ENCODE results near the gene PRPF31.
A peak's percentile ranks its signal among the peaks of the same experiment; 100 is the strongest.

PRPF31 gene

DNA sequence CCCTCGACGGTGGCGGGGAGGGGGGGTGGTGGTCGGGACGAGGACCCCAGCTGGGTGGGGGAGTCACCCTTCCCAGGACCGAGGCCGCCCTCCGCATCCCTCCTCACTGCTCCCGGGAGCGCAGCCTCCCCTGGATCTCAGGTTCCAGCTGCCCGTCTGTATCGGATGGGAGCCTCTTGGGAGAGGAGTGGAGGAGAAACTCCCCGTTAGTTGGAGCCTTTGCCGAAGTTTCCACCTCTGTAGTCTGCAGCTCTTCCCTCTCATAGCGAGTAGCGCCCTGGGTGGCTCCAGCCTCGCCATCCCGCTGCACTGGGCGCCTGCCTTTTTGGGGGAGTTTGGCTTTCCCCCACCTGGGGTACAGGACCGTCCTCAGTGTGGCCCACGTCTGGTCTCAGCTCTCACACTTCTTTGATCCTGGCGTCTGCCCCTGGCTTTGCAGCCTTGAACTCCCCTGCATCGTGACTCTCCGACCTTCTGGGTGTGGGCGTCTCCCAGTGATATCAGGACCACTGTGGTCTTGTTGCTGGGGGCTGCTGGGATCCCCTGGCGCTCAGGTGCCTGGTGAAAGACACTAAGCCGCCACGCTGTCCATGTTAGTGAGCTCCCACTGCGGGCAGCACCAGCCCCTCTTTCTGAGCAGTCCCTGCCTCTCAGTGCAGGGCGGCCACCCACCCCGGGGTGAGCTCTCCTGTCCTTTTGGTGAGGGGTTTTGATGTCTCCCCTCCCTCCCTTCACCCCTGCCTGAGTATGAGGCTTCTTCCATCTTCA, 23.1 kb downstream of the PRPF31 start:
- peak in 2 of 51 donors; percentile 8 to 9 for DNase-seq

DNA sequence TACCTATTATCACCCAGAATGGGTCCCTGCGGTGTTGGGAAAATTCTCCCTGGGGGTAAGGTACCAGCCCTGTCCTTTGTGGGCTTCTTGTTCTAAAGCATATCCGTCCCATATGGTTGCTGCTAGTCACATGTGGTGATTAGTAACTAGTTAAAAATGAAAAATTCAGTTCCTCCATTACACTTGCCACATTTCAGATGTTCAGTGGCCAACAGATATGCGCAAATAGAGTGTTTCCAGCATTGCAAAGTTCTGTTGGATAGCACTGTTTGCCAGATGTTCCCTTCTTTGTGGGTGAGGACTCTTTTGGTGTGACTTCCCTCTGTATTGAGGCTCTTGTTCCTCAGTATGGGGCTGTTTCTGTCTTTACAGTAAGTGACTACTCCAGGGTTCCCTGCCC, 25.8 kb downstream of the PRPF31 start:
- DNase-seq: no peak

DNA sequence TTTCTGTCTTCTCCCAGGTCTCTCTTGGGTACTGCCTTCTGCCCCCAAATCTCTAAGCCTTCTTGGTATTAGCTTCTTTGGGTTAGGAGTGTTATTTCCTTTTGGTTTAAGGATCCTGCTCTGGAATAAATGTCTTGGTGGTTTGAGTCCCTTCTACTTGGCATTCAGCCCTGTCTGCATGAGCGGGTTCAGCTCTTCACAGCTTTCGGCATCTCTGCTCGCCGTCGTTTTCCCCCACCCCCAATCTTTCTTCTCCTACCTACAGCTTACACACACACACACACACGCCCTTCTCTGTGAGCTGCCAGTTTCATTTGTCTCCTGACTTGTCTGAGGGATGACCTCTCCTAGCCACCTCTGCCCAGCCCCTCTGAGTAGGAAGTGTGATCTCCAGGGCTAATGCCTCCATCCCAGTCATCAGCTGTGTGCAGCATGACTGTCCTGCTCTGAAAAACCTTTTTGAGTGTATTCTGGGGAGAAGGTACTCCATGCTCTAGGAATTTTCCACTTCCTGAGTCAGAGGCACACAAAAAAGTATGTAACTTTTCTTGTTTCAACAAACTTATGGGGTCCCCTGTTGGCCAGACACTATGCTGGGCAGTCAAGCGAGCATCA, 26.7 kb downstream of the PRPF31 start:
- no peak for DNase-seq

DNA sequence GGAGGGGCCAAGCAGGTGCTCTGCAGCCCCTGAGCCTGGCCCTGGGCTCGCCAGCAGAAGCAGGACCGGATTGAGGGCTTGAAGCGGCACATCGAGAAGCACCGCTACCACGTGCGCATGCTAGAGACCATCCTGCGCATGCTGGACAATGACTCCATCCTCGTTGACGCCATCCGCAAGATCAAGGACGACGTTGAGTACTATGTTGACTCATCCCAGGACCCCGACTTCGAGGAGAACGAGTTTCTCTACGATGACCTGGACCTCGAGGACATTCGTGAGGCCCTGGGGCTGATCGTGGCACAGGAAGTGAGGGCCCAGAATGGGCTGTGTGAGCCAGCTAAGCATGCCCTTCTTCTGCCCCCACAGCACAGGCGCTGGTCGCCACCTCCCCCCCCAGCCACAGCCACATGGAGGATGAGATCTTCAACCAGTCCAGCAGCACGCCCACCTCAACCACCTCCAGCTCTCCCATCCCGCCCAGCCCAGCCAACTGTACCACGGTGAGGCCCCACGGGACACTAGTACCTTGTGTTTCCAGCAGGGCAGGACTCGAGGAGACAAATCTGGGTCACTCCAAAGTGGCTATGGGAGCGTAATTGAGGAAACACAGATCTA, 30.1 kb downstream of the PRPF31 start:
- DNase-seq: no peak

DNA sequence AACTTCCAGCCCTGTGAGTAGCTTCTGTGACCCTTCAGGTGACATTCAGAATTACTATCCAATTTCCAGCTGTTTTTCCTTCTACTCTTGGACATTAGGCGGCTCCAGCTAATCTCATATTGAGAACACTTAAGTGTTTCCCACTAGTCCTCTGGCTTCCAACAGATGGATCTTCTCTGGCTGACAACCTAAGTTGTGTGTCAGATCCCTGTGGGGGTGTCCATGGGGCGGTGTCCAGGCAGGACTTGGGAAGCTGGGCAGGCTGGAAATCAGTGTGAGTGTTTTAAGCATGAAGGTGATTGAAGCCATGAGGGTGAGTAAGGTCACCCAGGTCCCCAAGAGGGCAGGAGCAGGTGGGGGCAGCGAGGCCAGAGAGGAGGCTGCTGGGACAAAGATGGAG, 32.1 kb downstream of the PRPF31 start:
- DNase-seq: no peak

DNA sequence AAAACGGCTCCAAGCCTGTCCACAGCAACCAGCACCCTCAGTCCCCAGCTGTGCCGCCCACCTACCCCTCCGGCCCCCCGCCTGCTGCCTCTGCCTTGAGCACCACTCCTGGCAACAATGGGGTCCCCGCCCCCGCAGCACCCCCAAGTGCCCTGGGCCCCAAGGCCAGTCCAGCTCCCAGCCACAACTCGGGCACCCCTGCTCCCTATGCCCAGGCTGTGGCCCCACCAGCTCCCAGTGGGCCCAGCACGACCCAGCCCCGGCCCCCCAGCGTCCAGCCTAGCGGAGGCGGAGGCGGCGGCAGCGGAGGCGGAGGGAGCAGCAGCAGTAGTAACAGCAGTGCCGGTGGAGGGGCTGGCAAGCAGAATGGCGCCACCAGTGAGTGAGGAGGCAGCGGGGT, 32.6 kb downstream of the PRPF31 start:
- DNase-seq: no peak

DNA sequence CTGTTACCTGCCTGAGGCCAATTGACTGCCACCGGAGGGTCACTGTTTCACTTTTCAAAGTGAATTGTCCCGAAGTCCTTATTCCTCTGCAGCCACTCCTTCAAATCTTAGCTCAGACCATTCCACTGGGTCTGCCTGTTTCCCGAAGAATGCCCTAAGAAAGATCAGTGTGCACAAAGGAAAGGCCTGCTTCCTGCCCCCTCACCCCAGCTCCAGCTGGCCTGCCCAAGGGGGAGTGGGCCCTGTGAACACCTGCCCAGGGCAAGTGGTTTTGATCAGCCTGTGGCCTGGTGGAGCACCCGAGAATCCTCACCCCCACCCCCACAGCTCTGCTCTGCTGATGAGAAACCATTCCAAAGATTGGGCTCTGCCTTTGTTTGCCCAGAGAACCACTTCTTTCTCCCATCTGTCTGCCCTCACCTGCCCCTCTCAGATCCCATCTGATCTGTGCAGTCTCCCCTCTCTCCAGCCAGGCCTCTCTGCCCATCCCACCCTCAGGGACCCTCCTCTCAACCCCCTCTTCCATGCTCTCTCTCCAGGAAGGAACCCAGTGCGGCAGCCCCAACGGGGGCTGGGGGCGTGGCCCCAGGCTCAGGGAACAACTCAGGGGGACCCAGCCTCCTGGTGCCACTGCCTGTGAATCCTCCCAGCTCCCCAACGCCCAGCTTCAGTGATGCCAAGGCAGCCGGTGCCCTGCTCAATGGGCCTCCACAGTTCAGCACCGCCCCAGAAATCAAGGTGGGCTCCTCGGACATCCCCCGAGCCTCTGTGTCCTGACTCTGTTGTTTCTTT, 33.7 kb downstream of the PRPF31 start:
- no peak for DNase-seq

DNA sequence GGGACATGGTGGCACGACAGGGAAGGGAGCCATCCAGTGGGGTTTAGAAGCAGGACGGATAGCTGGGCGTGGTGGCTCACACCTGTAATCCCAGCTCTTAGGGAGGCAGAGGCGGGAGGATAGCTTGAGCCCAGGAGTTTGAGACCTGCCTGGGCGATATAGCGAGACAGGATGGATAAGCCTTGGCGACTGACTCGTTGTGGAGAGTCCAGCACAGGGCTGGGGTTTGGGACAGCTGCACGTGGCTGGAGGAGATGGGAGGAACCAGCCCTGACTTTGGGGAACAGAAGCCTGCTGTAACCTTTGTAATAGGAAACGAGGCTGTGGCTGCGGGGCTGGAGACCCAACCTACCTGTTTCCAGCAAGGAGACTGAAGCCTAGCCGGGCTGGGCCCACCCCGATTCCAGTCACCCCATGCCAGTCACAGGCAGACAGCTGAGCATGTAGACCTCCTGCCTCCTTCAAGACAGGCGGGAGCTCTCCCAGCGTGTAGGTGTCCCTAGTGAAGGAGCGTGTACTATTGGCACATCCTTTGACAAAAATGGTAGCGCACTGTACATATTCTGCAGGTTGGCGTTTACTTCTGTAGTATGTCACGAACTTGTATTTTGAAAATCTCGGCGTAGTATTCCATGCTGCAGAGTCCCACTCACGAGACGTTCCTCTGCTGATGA, 35.9 kb downstream of the PRPF31 start:
- no peak for DNase-seq

DNA sequence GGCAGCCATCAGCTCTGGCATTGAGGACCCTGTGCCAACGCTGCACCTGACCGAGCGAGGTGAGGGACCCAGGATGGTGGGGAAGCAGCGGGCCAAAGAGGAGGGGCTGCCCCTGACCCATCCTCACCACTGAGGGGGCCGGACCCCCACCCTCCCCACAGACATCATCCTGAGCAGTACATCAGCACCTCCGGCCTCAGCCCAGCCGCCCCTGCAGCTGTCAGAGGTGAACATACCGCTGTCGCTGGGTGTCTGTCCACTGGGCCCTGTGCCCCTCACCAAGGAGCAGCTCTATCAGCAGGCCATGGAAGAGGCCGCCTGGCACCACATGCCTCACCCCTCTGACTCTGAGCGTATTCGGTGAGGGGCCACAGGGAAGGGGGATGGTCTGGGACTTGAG, 36.7 kb downstream of the PRPF31 start:
- no peak for DNase-seq

DNA sequence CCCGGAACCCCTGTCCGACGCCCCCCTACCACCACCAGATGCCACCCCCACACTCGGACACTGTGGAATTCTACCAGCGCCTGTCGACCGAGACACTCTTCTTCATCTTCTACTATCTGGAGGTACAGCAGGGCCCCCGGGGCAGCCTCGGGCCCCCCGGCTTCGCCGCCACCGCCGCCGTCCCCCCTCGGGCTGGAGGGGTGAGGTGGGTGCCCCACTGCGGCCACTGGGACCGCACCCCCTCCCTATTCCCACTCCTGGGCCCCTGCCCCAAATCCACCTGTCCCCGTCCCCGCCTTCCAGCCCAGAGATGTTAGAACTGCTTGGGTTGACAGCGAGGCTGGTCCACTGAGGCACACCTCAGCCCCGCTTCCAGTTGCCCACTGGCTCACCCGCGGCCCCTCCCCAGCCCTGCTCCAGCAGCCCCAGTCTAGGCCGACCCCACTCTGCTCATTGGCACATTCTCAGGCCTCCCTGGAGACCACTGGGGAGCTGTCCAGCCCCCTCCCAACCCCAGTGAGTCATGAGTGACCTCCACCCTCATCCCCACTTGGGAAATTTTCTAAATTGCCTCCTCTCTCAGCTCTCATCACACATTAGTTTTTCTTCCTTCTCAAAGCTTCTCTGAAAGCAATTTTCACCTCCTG, 37.4 kb downstream of the PRPF31 start:
- DNase-seq: no peak

DNA sequence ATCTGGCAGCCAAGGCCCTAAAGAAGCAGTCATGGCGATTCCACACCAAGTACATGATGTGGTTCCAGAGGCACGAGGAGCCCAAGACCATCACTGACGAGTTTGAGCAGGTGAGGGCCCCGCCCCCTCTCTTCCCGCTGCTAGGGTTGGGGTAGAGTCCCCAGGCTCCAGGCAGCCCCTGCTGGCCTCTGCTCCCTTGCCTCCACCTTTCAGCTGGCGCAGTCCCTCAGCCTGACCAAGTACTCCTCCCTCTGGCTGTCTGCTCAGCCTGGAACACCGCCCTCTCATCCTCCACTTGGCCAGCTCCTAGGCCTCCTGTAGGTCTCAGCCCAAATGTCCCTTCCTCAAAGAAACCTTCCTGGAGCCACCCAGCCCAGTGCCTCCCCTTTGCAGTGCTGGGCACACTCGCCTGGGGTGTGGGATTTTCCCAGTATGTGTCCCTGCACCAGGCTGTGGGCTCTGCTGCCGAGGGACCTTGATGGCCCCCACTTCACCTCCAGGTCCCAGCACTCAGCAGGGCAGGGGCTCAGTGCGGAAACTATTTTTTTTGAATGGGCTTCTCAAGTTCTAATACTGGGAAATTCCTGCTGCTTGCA, 38.3 kb downstream of the PRPF31 start:
- DNase-seq: no peak

DNA sequence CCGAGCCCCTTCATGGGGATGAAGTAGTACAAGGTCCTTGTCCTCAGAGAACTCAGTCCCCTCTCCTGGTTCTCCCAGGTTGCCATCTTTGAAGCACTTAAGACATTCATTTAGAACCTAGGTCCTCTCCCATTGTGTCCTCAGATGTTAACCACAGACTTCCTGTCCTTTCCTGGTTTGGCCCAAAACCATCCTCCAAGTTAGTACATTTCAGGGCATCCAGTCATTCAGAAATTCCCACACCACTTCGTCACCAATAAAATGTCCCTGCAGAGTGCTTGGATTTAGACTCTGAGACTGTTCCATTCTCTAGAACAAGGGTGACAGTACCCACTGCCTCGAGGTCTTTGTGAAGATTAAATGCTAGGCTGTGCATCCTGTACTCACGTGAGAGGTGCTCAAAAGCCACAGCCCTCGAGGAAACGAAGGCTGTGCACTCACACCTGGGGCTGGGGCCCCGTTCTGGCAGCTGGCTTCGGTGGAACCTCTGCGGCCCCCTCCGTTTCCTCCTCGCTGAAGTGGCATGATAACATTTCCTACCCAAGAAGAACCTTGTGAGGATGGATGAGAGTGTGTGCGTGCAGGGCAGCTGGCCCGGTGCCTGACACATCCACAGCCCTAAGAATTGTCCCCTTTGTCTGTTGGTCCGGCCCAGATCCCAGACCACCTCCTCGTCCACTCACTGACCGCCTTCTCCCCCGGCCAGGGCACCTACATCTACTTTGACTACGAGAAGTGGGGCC, 39.2 kb downstream of the PRPF31 start:
- DNase-seq: no peak

DNA sequence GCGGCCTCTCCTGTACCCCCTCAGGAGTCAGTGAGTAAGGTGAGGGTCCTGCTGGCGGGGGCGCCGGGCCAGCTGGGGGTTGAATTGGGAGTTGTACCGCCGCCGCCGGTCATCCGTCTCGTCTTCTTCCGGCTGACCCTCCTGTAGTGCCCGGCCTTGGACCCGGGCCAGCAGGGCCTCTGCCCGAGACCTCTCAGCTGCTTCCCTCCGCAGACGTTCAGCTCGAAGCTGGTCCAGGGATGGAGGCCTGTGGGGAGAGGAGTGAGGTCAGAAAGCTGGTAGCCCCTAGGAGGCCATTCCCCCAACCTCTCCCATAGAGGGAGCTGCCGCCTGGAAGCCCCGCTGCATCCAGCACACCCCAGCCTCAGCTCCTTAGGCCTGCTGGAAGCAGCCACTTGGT, 40.1 kb downstream of the PRPF31 start:
- DNase-seq: no peak

DNA sequence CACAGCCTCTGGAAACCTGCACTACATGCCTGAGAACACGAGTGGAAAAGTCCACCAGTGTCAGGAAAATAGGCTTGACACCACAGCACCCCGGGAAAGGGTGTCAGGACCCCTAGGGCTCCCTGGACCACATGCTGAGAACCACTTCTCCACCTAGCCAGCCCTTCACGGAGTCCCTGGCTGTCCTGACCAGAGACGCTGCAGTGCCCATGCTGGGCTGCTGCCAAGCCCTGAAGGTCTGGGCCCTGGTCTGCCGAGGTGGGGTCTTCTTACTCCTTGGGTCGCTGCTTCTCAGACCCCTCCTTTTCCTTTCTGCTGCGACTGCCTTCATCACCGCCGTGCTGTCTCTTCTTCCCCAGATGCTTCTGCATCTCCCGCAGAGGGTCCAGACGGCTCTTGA, 40.9 kb downstream of the PRPF31 start:
- DNase-seq: no peak

DNA sequence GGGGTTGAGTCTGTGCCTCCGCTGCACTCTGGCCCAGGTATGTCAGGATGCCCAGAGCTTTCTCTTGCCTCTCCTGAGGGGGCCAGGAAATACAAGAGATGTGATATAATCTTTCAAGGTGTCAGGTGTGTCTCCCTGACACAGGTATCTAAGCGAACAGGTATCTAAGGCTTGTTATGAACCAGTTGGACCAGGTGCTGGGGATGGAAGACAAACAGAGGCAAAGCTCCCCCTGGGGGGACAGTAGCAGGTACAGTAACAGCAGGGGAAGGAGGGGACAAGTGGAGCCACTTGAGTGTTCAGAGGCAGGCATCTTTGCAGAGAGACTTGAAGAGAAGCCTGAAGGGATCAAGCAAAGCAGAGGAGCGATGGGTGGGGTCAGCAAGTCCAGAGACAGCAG, 41.4 kb downstream of the PRPF31 start:
- DNase-seq: no peak

DNA sequence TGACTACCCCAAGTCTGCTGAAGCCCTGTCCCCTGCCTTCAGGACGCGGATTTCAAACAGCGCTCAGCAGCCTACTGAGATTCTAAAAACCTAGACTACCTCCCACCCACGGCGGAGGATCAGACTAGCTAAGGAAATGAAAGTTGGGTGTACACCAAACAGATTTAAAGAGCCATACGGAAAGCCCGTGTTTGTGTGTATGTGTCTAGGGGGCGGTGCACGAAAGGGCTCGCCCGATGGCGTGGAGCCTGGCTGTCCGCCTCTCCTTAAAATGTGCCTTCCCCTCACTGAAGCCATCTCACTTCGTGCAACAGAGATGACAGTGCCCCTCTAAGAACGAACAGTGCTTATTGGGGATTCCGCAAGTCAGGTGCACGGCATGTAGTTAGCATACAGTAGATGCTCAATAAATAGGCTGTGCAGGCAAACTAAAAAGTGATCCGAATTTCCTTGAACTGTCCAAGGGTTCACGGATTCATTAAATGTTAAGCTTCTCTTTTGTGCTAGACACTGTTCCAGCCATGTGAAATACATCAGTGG, 43.3 kb downstream of the PRPF31 start:
- peak in 1 of 51 donors; percentile 20 for DNase-seq

DNA sequence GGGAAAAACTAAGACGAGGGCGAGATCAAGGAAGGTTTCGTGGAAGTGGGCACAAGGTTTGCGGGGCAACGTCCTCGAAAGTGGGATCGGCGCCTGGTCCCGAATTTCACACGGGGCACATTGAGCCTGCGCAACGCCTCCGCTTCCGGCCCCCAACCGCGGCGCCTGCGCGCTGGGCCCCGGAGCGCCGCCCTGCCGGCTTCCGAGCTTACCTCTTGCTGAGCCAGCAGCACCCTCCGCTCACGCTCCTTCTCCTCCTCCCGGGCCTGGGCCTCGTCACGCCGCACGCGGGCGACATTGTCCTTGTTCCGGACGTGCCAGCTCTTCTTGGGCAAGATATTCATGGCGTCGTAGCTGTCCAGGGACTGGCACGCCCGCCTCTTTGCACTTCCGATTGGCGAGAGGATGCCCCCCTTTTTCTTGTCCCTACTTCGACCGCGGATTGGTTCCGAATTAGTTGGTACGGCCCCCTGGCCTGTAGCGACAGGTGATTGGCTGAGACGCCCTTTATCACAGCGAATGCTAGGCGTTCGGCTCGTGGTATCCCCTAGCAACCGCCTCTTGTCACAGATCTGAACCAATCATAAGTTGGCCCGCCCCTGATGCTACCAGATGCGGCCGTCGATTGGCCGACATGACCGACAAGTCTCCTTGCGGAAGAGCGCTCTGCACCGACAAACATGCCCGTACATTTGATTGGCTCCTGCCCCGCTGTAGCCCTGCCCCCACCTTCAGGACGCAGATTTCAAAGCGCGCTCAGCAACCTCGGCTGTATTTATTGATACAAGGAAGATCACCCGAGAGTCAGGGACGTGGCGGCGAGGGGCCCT, 44.0 kb downstream of the PRPF31 start, which contains the start of gene LENG1:
Gene LENG1, minus strand, starts transcription at position 370 of the 830 bp plus-strand sequence. Its CDS starts 26 bp downstream, at position 344.
- peak; percentile 90 to 100 (median 99) for DNase-seq

DNA sequence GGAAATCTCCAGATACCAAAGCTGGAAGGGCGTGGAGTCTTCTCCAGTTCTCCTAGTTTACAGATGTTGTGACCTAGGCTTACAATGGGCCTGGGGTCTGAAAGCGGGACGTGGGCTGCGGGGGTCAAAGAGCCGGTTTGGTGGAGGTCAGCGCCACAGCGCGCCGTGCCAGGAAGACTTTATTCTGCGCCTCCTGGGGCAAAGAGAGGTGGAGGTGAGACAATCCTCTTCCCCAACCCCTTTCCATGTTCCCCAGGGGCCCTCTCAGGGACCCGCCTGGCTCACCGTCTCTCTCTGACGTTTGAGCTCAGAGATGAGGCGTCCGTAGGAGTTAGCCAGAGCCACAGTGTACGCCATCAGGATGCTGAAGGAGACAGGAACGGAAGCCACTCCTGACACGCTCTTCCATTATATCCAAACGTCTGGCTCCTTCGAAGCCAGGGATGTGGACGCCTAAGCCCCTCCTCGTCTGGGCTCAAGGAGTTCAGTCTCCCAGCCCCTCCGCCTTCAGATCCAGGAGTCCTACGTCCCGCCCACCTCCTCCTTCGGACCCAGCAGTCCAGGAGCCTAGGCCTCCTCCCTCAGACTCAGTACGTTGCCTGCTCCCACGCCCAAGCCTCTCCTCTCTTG, 44.7 kb downstream of the PRPF31 start:
- DNase-seq: peak in 5 of 51 donors; percentile 35 to 51 (median 44)
